Measurements from ENCODE around the gene FHOD3. TPM values are rescaled to one million over a fixed set of nuclear protein-coding genes. Genes with fewer than 3 reads are reported as not detected.

FHOD3 gene
- total RNA-seq, 6 experiments from 2014 or later, result 0.44 to 1.2 (median 0.62) TPM

- TF ChIP-seq CTCF (IDR thresholded peaks at IDR 0.05) (no peak), POLR2A (IDR thresholded peaks at IDR 0.05) (no peak)
- no peak overlapping the region for H3K27ac ChIP-seq
- H3K4me3 ChIP-seq, result no peak overlapping the region
- ATAC-seq (no peak), DNase-seq (no peak)
- 81% methylated on average over 6 of the region's 6 CpGs for WGBS (ENCODE audit: insufficient coverage, low coverage, low lambda C conversion rate, missing lambda C conversion rate)
- intact Hi-C loops (cut with DNase I), result no loop called here
- H3K36me3 ChIP-seq, result no peaks in the 10 kb centered on the region
- H3K27me3 ChIP-seq, result no peaks in the 10 kb centered on the region
- no peaks in the 10 kb centered on the region for H3K4me1 ChIP-seq
- H3K9me3 ChIP-seq, result no peaks in the 10 kb centered on the region
Observed at GRCh38 chr18:36744261-36744876, 446.9 kb downstream of the FHOD3 start.

- Histone ChIP-seq H3K4me1 (no peaks in the 10 kb centered on the region), H3K27ac (no peak overlapping the region), H3K4me3 (no peak overlapping the region), H3K27me3 (no peaks in the 10 kb centered on the region), H3K9me3 (no peaks in the 10 kb centered on the region), H3K36me3 (no peaks in the 10 kb centered on the region)
- ATAC-seq (peak in 1 of 4 donors; percentile 40), DNase-seq (no peak)
- intact Hi-C loops (cut with DNase I), result no loop called here
- TF ChIP-seq CTCF (IDR thresholded peaks at IDR 0.05) (no peak), POLR2A (IDR thresholded peaks at IDR 0.05) (no peak)
- 82% methylated on average over 17 of the region's 25 CpGs for WGBS (ENCODE audit: insufficient coverage, low coverage, low lambda C conversion rate, missing lambda C conversion rate)
Observed at GRCh38 chr18:36745219-36745975, 447.9 kb downstream of the FHOD3 start.

GRCh38 chr18:36752929-36753865, 455.7 kb downstream of the FHOD3 start:
- no peaks in the 10 kb centered on the region for H3K9me3 ChIP-seq
- 51% methylated on average over 3 of the region's 3 CpGs for WGBS (ENCODE audit: insufficient coverage, low coverage, low lambda C conversion rate, missing lambda C conversion rate)
- H3K27me3 ChIP-seq, result no peaks in the 10 kb centered on the region
- no peaks in the 10 kb centered on the region for H3K4me1 ChIP-seq
- TF ChIP-seq POLR2A (IDR thresholded peaks at IDR 0.05), result no peak
- TF ChIP-seq CTCF (IDR thresholded peaks at IDR 0.05), result no peak
- intact Hi-C loops (cut with DNase I), result loop anchor here in 1 of 2 donors (10.0 kb wide), 1 partner anchor 48 kb away; no protein-coding TSS in a partner anchor
- H3K4me3 ChIP-seq, result no peak overlapping the region
- ATAC-seq (no peak), DNase-seq (no peak)
- H3K27ac ChIP-seq, result no peak overlapping the region
- no peaks in the 10 kb centered on the region for H3K36me3 ChIP-seq

DNA sequence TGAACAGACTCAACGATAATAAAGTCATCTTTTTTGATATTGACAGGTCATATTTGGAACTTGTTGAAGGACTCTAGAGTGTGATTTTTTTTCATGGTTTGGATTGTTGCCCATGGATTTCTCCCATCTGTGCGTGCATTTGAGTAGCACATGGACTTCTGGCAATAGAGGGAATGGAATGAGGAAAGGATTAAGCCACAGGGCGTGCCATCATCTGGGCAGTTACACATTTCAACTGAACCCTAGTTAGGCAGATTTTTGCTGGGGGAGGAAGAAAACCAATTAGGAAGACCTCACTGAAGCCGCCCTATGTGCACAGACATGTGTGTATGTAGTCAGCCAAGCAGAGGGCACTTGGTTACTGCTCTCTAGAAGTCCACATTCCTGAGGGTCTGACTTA, 458.7 kb downstream of the FHOD3 start:
- Histone ChIP-seq H3K4me3 (no peak overlapping the region), H3K27ac (no peak overlapping the region), H3K4me1 (no peaks in the 10 kb centered on the region), H3K36me3 (no peaks in the 10 kb centered on the region), H3K9me3 (no peaks in the 10 kb centered on the region), H3K27me3 (no peaks in the 10 kb centered on the region)
- intact Hi-C loops (cut with DNase I), result loop anchor here in 1 of 2 donors (10.0 kb wide), 1 partner anchor 51 kb away; no protein-coding TSS in a partner anchor
- DNase-seq (no peak), ATAC-seq (no peak)
- 50% methylated on average over 4 of the region's 4 CpGs for WGBS (ENCODE audit: insufficient coverage, low coverage, low lambda C conversion rate, missing lambda C conversion rate)
- TF ChIP-seq POLR2A (IDR thresholded peaks at IDR 0.05) (no peak), CTCF (IDR thresholded peaks at IDR 0.05) (no peak)
